ENCODE results near the gene LMNTD2. TPM values are rescaled to one million over a fixed set of nuclear protein-coding genes. Genes with fewer than 3 reads are reported as not detected.

Gene LMNTD2
- total RNA-seq, 1 donor from 2014 or later: 1.1 TPM

DNA sequence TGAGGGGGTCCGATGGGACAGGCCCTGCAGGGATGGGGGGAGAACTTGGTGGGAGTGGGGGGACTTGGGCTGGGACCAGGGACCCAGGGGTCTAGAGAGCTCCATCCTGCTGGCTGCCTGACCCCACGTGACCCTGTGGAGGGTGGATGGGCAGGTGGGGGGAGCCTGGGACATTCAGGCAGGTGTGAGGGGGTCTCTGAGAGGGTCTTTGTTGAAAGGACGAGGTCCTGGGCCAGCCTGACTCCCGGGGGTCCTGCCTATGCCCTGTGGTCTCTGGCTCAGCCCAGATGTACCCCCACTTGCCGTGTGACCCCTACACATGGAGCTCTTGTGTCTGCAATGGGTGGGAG lies 15.7 kb downstream of the LMNTD2 start:
- H2AFZ ChIP-seq (replicated peaks): no peak overlapping the region
- H3K4me3 ChIP-seq: no peak overlapping the region
- H3K27me3 ChIP-seq: no peaks in the 10 kb centered on the region
- no peak overlapping the region for H3K4me3 Mint-ChIP-seq
- no peak overlapping the region for H3K27ac Mint-ChIP-seq
- H3K9me3 Mint-ChIP-seq: no peaks in the 10 kb centered on the region
- no peak for TF ChIP-seq EZH2phosphoT487 (IDR thresholded peaks at IDR 0.05)
- no peak for TF ChIP-seq EZH2 (IDR thresholded peaks at IDR 0.05)
- TF ChIP-seq, protein P1, sequence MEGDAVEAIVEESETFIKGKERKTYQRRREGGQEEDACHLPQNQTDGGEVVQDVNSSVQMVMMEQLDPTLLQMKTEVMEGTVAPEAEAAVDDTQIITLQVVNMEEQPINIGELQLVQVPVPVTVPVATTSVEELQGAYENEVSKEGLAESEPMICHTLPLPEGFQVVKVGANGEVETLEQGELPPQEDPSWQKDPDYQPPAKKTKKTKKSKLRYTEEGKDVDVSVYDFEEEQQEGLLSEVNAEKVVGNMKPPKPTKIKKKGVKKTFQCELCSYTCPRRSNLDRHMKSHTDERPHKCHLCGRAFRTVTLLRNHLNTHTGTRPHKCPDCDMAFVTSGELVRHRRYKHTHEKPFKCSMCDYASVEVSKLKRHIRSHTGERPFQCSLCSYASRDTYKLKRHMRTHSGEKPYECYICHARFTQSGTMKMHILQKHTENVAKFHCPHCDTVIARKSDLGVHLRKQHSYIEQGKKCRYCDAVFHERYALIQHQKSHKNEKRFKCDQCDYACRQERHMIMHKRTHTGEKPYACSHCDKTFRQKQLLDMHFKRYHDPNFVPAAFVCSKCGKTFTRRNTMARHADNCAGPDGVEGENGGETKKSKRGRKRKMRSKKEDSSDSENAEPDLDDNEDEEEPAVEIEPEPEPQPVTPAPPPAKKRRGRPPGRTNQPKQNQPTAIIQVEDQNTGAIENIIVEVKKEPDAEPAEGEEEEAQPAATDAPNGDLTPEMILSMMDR (IDR thresholded peaks at IDR 0.05): no peak
- H3K36me3 ChIP-seq: no peaks in the 10 kb centered on the region
- H3K79me2 ChIP-seq (ENCODE audit: low read depth): no peaks in the 10 kb centered on the region
- H3K4me1 ChIP-seq: peaks cover 8% of the 10 kb centered on the region
- no peaks in the 10 kb centered on the region for H4K20me1 ChIP-seq (ENCODE audit: low read depth)
- no peak overlapping the region for H3K27ac ChIP-seq
- H3K27me3 Mint-ChIP-seq (ENCODE audit: insufficient read depth, low read depth): peaks cover 5% of the 10 kb centered on the region
- DNase-seq (ENCODE audit: low spot score): no peak
- no peak overlapping the region for H3K9ac ChIP-seq
- peaks cover 9% of the 10 kb centered on the region for H3K4me1 Mint-ChIP-seq
- no peak overlapping the region for H3K4me2 ChIP-seq
- peaks cover 2% of the 10 kb centered on the region for H3K36me3 Mint-ChIP-seq
- no peaks in the 10 kb centered on the region for H3K9me3 ChIP-seq (ENCODE audit: low read depth)
- no peaks in the 10 kb centered on the region for H3F3A ChIP-seq (ENCODE audit: low read depth)

DNA sequence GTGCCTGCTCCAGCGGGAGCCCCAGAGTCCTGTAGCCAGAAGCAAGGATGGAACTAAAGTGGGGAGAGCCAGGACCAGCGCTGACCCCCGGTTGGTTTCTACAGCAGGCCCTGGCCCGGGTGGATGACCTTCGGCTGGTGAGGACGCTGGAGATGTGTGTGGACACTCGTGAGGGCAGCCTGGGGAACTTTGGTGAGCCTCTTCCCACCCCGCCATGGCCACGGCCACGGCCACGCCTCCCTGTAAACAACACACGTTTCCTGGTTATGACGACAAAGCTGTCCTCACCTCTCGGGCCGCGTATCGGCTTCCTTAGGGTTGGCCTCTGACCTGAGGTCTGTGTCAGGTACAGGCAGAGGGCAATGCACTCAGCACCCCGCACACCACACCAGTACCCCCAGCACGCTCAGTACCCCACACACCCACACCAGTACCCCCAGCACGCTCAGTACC lies 19.1 kb downstream of the LMNTD2 start:
- Histone ChIP-seq H3K4me3 (no peak overlapping the region), H2AFZ (replicated peaks) (no peak overlapping the region), H3K4me2 (no peak overlapping the region), H4K20me1 (ENCODE audit: low read depth) (no peaks in the 10 kb centered on the region), H3K9me3 (ENCODE audit: low read depth) (no peaks in the 10 kb centered on the region), H3F3A (ENCODE audit: low read depth) (peaks cover 18% of the 10 kb centered on the region), H3K27ac (no peak overlapping the region), H3K9ac (no peak overlapping the region), H3K27me3 (peaks cover 25% of the 10 kb centered on the region), H3K4me1 (peaks cover 15% of the 10 kb centered on the region), H3K79me2 (ENCODE audit: low read depth) (no peaks in the 10 kb centered on the region), H3K36me3 (no peaks in the 10 kb centered on the region)
- DNase-seq (ENCODE audit: low spot score): no peak
- H3K4me1 Mint-ChIP-seq: peaks cover 14% of the 10 kb centered on the region
- peaks cover 2% of the 10 kb centered on the region for H3K36me3 Mint-ChIP-seq
- H3K4me3 Mint-ChIP-seq: no peak overlapping the region
- H3K27me3 Mint-ChIP-seq (ENCODE audit: insufficient read depth, low read depth): peaks cover 2% of the 10 kb centered on the region
- no peak overlapping the region for H3K27ac Mint-ChIP-seq
- TF ChIP-seq, protein P1 (IDR thresholded peaks at IDR 0.05): no peak
- TF ChIP-seq EZH2 (IDR thresholded peaks at IDR 0.05) (no peak), EZH2phosphoT487 (IDR thresholded peaks at IDR 0.05) (no peak)
- no peaks in the 10 kb centered on the region for H3K9me3 Mint-ChIP-seq

DNA sequence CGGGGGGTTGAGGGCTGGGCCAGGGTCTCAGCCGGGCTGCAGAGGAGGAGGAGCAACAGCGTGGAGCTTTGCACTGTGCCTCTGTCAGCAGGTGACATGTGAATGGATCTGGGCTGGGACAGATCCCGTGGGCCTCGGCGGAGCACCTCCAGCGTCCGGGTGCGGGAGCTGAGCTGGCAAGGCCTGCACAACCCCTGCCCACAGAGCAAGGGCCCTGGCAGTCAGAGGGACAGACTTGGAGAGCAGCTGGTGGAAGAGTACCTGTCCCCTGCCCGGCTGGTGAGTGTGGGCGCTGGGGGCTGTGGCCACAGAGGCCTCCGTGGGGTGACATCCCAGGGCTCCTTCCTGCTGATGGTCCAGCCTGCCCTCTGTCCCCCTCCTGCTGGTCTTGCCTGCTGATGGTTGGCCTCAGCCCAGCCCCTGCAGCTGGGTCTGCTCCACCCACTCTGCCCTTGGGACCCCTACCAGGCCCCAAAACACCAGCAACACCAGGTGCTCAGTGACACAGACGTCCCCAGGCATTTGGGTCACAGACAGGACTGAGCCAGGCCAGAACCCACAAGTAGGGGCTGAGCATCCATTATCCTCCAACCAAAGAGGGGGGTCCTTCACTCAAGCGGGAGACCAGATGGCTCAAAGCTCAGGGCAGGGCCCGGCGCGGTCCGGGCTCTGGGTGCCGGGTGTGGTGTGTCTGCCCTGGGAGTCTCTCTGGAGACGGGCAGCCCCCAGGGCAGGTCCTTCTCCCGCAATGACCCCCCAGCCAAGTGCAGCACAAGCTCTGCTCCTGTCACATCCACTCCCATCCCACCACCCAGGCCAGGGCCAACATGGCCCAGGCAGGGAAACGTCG lies 19.7 kb downstream of the LMNTD2 start:
- Histone ChIP-seq H3K4me3 (no peak overlapping the region), H3K4me2 (no peak overlapping the region), H3K9me3 (ENCODE audit: low read depth) (no peaks in the 10 kb centered on the region), H3K27me3 (peaks cover 31% of the 10 kb centered on the region), H3K79me2 (ENCODE audit: low read depth) (no peaks in the 10 kb centered on the region), H3F3A (ENCODE audit: low read depth) (peaks cover 24% of the 10 kb centered on the region), H3K27ac (no peak overlapping the region), H3K9ac (no peak overlapping the region), H2AFZ (replicated peaks) (no peak overlapping the region), H4K20me1 (ENCODE audit: low read depth) (no peaks in the 10 kb centered on the region), H3K36me3 (no peaks in the 10 kb centered on the region), H3K4me1 (peaks cover 15% of the 10 kb centered on the region)
- no peak overlapping the region for H3K4me3 Mint-ChIP-seq
- H3K27ac Mint-ChIP-seq: no peak overlapping the region
- H3K36me3 Mint-ChIP-seq: peaks cover 2% of the 10 kb centered on the region
- no peaks in the 10 kb centered on the region for H3K9me3 Mint-ChIP-seq
- peaks cover 17% of the 10 kb centered on the region for H3K4me1 Mint-ChIP-seq
- DNase-seq (ENCODE audit: low spot score): peak; percentile 1
- TF ChIP-seq EZH2phosphoT487 (IDR thresholded peaks at IDR 0.05) (no peak), EZH2 (IDR thresholded peaks at IDR 0.05) (no peak)
- TF ChIP-seq, protein P1 (IDR thresholded peaks at IDR 0.05): no peak
- H3K27me3 Mint-ChIP-seq (ENCODE audit: insufficient read depth, low read depth): peaks cover 4% of the 10 kb centered on the region

All from neural progenitor cell (in vitro differentiated cells).